22Rv1 (cell line): ENCODE measurements around the gene TMCO4.

Experiments used
- H3K27ac ChIP-seq: fragments of 450-650 bp; 2 replicates; pipeline ENCODE4 v1.5.1; 2017
- ZFX ChIP-seq: fragments of 450-650 bp; IDR thresholded peaks from 2 replicates; pipeline ENCODE4 v1.6.1; 2017; ENCODE audit warnings: antibody characterized with exemption, borderline replicate concordance
- TF ChIP-seq, protein P1 (sequence below): fragments of 450-650 bp; IDR thresholded peaks from 2 replicates; pipeline ENCODE4 v1.5.1; 2017; ENCODE audit warnings: mild to moderate bottlenecking

The TMCO4 gene

DNA sequence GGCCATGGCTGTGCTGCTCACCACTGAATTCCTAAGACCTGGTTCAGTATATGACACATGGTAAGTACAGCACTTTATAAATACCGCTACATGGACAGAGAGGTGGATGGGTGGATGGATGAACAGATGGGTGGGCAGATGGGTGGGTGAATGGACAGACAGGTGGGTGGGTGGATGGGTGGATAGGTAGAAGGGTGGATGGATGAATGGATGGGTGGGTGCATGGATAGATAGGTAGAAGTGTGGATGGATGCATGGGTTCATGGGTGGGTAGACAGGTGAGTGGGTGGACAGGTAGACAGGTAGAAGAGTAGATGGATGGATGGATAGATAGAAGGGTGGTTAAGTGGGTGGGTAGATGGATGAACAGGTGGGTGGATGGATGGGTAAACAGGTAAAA is 54.8 kb downstream of the TMCO4 start:
- no peak overlapping the region for H3K27ac ChIP-seq
- TF ChIP-seq, protein P1, sequence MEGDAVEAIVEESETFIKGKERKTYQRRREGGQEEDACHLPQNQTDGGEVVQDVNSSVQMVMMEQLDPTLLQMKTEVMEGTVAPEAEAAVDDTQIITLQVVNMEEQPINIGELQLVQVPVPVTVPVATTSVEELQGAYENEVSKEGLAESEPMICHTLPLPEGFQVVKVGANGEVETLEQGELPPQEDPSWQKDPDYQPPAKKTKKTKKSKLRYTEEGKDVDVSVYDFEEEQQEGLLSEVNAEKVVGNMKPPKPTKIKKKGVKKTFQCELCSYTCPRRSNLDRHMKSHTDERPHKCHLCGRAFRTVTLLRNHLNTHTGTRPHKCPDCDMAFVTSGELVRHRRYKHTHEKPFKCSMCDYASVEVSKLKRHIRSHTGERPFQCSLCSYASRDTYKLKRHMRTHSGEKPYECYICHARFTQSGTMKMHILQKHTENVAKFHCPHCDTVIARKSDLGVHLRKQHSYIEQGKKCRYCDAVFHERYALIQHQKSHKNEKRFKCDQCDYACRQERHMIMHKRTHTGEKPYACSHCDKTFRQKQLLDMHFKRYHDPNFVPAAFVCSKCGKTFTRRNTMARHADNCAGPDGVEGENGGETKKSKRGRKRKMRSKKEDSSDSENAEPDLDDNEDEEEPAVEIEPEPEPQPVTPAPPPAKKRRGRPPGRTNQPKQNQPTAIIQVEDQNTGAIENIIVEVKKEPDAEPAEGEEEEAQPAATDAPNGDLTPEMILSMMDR = no peak
- no peak for TF ChIP-seq ZFX

DNA sequence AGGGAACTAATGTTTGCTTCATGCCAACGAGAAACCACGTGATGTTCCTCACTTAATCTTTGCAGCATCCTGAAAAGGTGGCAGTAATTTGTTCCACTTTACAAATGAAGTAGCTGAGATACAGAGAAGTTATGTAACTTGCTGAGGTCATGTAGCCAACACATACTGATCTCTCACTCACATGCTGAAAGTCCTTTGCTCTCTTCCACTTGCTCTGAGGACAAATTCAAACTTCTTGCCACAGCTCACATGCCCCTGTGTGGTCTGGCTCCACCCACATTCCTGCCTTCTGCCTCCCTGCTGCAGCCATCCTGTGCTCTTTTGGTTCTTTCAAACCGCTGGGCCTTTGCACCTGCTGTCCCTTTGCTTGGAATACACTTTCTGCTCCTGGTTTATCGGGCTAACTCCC is 55.4 kb downstream of the TMCO4 start:
- no peak overlapping the region for H3K27ac ChIP-seq
- TF ChIP-seq ZFX = no peak
- TF ChIP-seq, protein P1 = no peak

DNA sequence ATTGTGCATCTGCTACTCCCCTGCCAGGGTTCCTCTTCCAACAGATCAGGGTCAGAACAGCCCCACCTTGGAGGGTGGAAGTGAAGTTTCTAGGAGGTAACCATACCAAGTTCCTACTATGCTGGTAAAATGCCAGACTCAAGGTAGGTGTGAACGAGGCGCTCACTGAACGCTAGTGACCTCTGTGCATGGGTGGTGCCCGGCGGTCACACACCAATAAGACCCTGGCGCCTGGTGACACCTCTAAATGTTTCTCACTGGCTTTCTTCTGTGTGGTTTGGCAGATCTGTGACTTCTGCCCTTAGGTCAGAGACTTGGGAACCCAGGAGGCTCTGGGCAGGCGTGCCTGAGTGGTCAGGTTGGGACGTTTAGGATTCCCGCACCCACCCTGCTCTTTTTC is 55.9 kb downstream of the TMCO4 start:
- no peak for TF ChIP-seq ZFX
- TF ChIP-seq, protein P1 = no peak
- no peak overlapping the region for H3K27ac ChIP-seq

DNA sequence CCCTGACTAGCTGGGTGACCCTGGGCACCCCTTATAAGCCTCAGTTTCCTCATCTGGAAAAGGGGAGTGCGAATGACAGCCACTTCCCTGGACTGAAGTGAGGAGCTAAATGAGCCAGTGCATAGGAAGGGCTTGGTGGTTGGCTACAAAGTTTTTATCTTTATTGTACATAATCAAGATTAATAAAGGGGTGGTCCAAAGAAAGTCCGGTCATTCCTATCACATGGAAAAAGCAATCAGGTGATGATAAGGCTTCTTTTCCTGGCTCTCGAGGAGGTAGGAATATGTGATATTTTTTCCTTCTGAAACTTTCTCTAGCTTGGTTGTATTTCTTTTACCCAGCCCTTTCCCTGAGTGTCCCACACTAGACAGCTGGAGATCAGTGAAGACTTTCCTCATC is 56.5 kb downstream of the TMCO4 start:
- H3K27ac ChIP-seq = no peak overlapping the region
- no peak for TF ChIP-seq ZFX
- TF ChIP-seq, protein P1 = no peak

DNA sequence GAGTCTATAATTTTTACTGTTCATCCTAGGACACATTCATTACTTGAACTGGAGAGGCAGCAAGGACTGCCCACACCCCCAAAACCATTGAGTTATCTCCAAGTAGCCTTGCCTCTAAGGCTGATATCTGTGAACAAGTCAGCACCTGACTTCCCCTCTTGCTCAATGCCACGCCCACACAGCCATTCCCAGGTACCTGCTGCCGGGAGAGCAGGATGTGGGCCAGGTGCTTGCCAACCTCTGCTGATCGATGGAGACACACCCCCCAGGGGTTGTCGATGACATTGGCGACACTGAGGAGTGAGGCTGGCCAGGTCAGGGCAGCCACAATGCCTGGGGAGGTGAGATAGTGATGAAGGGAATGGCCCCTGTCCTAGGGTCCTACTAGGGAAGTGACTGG is 60.1 kb downstream of the TMCO4 start:
- no peak for TF ChIP-seq ZFX
- TF ChIP-seq, protein P1 = no peak
- no peak overlapping the region for H3K27ac ChIP-seq

DNA sequence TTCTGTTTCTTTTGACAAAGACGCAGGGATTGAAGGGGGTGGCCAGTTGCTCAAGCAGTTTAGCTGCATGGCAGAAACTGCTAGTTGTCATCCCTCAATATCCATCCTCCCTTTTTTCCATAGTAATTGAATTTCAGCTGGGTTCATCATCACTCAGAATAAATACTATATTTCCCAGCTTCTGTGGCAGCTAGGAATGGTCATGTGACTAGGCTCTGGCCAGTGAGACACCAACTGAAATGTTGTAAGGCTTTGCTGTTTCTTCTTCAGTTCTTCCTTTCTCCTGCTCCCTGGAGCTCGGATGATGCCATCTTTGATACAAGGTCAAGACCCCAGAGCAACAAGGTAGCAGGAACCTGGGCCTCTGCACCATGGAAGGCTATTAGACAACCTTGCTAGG is 61.0 kb downstream of the TMCO4 start:
- TF ChIP-seq ZFX = no peak
- TF ChIP-seq, protein P1 = no peak
- no peak overlapping the region for H3K27ac ChIP-seq

DNA sequence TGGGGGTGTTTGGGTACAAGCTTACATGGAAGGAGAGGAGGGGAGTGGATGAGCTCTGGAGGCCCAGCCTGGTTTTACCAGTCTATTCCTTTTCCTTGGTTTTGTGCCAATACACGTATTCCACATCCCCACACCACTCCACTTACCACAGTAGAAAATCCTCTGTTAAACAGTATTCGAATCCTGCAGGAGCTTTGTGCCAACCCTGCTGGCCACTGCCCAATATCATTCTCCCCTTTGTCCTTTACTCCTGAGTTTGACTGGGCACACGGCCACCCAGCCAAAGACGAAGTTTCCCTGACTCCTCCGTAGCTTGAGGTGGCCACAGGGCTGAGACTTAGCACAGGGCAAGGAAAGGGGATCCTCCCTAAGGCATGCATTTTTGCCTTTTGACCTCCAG is 61.6 kb downstream of the TMCO4 start:
- no peak for TF ChIP-seq ZFX
- TF ChIP-seq, protein P1 = no peak
- H3K27ac ChIP-seq = no peak overlapping the region
